Fibroblast of skin of right biceps (primary cell): ENCODE data around the gene NXPH2.

ENCODE experiments used
- DNase-seq: peaks from one replicate; pipeline ENCODE4 v3.0.0-alpha.2; 2013

NXPH2 gene

GRCh38 chr2:138630164-138630563 lies 150.0 kb downstream of the NXPH2 start:
- no peak for DNase-seq

DNA sequence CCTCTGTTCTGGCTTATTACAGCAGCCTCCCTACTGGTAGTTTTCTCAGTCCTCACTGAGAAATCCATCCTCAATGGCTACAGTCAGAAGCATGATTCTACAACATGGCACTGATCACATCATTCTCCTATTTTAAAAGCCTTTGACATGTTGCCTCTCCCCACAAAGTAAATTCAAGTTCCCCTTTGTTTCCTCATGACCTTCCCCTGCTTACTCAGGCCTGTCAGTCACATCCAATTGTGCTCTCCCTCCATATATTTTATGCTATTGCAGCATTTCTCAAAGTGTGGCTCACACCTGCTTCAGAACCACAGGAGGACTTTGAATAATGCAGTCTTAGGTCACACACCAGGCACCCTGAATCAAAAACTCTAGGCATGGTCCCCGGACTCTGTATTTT lies 154.0 kb downstream of the NXPH2 start:
- DNase-seq = no peak

DNA sequence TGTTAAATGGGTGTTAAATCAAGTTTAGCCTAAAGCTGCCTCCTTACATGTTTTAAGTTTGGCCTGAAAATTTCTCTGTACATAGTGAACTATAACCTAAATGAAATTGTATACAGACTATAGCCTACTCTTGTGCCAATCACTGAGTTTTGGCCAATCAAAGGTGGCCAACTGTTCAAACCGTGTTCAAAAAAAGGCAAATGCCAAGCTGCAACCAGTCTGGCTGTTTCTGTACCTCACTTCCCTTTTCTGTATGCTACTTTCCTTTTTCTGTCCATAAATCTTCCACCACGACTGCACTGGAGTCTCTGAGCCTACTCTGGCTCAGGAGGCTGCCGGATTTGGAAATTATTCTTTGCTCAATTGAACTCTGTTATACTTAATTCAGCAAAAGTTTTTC lies 157.6 kb downstream of the NXPH2 start:
- no peak for DNase-seq

- DNase-seq = no peak
These were observed 159.1 kb downstream of the NXPH2 start for GRCh38 chr2:138621139-138621538.

DNA sequence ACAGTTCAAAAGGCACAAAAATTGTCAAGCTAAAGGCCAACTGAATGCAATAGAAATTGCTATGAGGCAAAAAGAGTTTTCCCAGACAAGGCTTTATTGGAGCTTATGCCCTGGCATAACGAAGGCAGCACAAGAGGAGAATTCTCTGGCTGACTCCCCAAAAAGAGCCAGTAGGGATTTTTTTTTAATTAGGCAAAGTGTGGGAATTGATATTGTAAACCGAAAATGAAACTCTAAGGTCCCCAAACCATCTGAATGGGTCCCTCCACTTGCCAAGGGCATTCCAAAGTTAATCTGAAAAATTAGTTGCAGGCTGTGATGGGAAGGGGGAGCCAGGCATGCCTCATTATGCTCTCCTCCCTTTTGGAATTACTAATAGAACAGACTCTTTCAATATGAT lies 159.8 kb downstream of the NXPH2 start:
- DNase-seq = no peak
